GM12891 (cell line): ENCODE data around the gene MYL6B.

ENCODE experiments used
- PAX5 ChIP-seq: IDR thresholded peaks from 2 replicates; pipeline ENCODE4 v1.6.1; 2011; ENCODE audit warnings: low read length, moderate library complexity, mild to moderate bottlenecking; ENCODE audit not compliant: insufficient read depth, severe bottlenecking
- POLR2A ChIP-seq: IDR thresholded peaks from 2 replicates; pipeline ENCODE4 v1.6.1; 2011; ENCODE audit warnings: low read depth, low read length, control low read depth
- POLR2AphosphoS5 ChIP-seq: IDR thresholded peaks from 2 replicates; pipeline ENCODE4 v1.6.1; 2011; ENCODE audit warnings: low read depth, low read length, control low read depth
- POU2F2 ChIP-seq: IDR thresholded peaks from 2 replicates; pipeline ENCODE4 v1.6.1; 2011; ENCODE audit warnings: low read depth, mild to moderate bottlenecking, control low read depth, low read length, moderate library complexity
- SPI1 ChIP-seq: IDR thresholded peaks from 2 replicates; pipeline ENCODE4 v1.6.1; 2011; ENCODE audit warnings: low read depth, low read length, control low read depth
- TAF1 ChIP-seq: IDR thresholded peaks from 2 replicates; pipeline ENCODE4 v1.6.1; 2011; ENCODE audit warnings: low read depth, low read length, control low read depth

DNA sequence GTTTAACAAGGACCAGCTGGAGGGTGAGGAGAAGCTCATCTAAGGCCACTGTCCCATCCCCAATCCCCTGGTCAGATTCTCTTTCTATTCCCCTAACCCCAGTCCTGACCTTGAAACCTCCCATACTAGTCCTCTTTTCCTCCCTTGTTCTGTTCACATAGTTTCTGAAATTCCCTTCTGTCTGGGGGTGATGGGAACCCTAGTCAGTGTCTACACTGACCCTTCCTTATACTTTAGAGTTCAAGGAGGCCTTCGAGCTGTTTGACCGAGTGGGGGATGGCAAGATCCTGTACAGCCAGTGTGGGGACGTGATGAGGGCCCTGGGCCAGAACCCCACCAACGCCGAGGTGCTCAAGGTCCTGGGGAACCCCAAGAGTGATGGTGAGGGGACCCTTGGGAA lies 2.4 kb downstream of the MYL6B start:
- TF ChIP-seq POLR2A, result no peak
- no peak for TF ChIP-seq TAF1
- TF ChIP-seq POLR2AphosphoS5, result no peak
- TF ChIP-seq SPI1, result no peak
- TF ChIP-seq PAX5, result no peak
- TF ChIP-seq POU2F2, result no peak
